ENCODE results near the gene IDNK. TPM values are rescaled to one million over a fixed set of nuclear protein-coding genes. Genes with fewer than 3 reads are reported as not detected.

IDNK gene
- 3.0 and 4.2 TPM in 2 replicates for total RNA-seq

GRCh38 chr9:83622939-83623678 is at the start of gene IDNK:
Gene IDNK (plus strand): TSS chr9:83623143. CDS start chr9:83623172, 29 bp downstream.
- DNase-seq (ENCODE audit: low read depth): peak; percentile 44
- TF ChIP-seq CTCF (IDR thresholded peaks at IDR 0.05; ENCODE audit: insufficient read depth, low read depth, low read length): no peak
- peak within 1 kb of the TSS; percentile 72 for H3K4me3 ChIP-seq (ENCODE audit: low read depth, low read length)

- DNase-seq (ENCODE audit: low read depth): no peak
- no peak overlapping the region for H3K4me3 ChIP-seq (ENCODE audit: low read depth, low read length)
- no peak for TF ChIP-seq CTCF (IDR thresholded peaks at IDR 0.05; ENCODE audit: insufficient read depth, low read depth, low read length)
Measured at GRCh38 chr9:83574482-83574881, 48.5 kb upstream of the IDNK start.

DNA sequence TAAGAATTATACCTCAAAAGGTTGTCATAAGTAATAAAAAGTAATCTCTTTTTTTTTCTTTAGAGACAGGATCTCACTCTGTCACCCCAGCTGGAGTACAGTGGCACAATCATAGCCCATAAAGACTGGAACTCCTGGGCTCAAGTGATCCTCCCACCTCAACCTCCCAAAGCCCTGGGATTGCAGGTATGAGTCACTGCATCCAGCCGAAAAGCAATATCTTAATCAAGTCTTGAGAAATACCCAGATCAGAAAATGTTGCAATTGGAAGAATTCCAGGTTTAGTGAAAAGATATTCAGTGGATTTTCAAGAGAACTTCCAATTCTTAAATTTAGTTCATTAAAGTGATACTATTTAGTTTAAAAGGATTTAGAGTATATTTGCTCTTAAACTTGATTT is 40.9 kb upstream of the IDNK start:
- DNase-seq (ENCODE audit: low read depth): peak; percentile 49
- no peak overlapping the region for H3K4me3 ChIP-seq (ENCODE audit: low read depth, low read length)

DNA sequence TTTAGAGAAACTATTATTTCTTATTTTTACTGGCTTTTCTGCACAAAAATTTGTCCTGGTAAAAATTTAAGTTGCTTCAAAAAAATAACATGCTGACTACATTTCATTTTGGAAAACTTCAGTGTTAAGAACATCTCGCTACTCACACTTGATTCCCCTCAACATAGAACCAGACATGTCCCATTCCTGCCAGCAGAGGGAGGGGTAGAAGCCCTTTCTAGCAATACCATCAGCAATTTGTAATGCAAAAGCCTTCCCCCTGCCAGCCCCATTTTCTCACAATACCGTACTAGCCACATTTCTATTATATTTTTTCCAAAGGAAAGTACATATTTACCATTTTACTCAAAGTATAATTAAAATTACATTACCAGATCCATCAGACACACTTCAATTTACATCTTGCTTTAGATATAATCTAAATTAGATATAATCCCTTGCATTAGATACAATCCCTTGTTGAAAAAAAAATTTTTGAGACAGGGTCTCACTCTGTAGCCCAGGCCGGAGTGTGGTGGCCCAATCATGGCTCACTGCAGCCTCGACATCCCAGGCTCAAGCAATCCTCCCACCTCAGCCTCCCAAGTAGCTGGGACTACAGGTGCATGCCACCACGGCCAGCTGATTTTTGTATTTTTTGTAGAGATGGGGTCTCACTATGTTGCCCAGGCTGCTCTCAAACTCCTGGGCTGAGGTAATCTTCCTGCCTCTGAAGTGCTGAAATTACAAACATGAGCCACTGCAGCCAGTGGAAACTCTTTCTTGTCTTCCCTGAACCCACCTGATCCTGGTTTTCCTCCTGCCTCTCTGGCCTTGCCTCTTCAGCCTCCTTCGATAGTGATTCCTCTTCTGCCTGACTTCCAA is 39.6 kb upstream of the IDNK start:
- TF ChIP-seq CTCF (IDR thresholded peaks at IDR 0.05; ENCODE audit: insufficient read depth, low read depth, low read length): peak; percentile 85
- no peak overlapping the region for H3K4me3 ChIP-seq (ENCODE audit: low read depth, low read length)
- DNase-seq (ENCODE audit: low read depth): peak; percentile 66

More for the DNA sequence above, 40.9 kb upstream of the IDNK start:
- no peak for TF ChIP-seq CTCF (IDR thresholded peaks at IDR 0.05; ENCODE audit: insufficient read depth, low read depth, low read length)

DNA sequence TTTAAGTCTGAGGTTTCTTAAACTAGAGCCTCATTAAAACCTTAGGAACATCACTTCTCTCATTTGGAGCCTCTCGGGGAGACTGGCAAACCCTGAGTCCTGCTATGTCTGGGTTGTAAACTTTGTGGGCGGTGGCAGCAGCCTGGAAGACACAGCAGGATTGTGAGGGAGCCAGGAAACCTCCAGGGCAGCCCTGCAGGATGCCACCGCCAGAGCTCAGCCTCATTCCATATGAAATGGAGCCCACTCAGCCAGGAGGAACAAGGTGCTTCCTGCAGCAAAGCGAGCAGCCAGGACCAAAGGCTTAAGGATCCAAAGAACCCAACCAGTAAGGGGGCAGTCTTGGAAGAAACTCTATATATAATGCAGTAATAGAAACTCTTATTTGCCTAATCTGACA is 37.9 kb upstream of the IDNK start:
- no peak overlapping the region for H3K4me3 ChIP-seq (ENCODE audit: low read depth, low read length)
- DNase-seq (ENCODE audit: low read depth): no peak
- TF ChIP-seq CTCF (IDR thresholded peaks at IDR 0.05; ENCODE audit: insufficient read depth, low read depth, low read length): no peak

GRCh38 chr9:83588256-83588655 is 34.7 kb upstream of the IDNK start:
- DNase-seq (ENCODE audit: low read depth): no peak
- no peak for TF ChIP-seq CTCF (IDR thresholded peaks at IDR 0.05; ENCODE audit: insufficient read depth, low read depth, low read length)
- H3K4me3 ChIP-seq (ENCODE audit: low read depth, low read length): no peak overlapping the region
